ENCODE measurements around the gene OR2T3.
"Not testable (repeated sequence)": the region's sequence is repeated elsewhere in the genome, so short reads cannot be mapped to it uniquely, and the experiment has no call there.

OR2T3 gene

DNA sequence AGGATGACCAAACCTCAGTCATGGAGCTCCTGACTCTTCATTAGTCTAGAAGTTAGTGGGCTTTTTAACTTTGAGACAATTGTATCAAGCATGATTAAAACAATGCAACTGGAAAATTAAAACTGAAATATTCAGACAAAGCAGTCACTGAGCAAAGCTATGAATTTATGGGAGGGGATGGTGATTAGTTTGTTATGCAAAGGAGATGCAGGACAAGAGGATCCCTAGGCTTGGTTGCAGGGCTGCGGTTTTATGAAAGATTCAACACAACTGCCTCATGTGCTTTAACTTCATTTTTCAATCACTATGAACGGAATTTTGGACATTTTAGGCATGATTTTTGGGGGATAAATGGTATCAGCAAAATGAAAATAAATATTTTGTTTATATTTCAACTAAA is 1.0 kb upstream of the OR2T3 start:
- DNase-seq (ENCODE audit: low spot score), result not testable (repeated sequence)

DNA sequence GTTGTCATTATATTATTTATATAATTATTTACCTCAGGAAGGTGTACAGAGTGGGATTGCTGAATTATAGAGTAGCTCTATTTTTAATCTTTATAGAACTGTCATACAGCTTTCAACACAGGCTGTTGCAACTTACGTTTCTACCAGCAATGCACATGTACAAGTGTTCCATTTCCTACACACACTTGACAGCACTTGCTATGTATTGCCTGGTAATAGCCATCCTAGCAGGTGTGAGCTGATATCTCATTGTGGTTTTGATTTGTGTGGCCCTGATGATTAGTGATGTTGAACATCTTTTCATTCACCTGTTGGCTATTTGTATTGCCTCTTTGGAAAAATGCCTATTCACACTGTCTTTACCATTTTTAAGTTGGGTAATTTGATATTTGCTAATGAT is 2.5 kb downstream of the OR2T3 start:
- DNase-seq (ENCODE audit: low spot score), result not testable (repeated sequence)

DNA sequence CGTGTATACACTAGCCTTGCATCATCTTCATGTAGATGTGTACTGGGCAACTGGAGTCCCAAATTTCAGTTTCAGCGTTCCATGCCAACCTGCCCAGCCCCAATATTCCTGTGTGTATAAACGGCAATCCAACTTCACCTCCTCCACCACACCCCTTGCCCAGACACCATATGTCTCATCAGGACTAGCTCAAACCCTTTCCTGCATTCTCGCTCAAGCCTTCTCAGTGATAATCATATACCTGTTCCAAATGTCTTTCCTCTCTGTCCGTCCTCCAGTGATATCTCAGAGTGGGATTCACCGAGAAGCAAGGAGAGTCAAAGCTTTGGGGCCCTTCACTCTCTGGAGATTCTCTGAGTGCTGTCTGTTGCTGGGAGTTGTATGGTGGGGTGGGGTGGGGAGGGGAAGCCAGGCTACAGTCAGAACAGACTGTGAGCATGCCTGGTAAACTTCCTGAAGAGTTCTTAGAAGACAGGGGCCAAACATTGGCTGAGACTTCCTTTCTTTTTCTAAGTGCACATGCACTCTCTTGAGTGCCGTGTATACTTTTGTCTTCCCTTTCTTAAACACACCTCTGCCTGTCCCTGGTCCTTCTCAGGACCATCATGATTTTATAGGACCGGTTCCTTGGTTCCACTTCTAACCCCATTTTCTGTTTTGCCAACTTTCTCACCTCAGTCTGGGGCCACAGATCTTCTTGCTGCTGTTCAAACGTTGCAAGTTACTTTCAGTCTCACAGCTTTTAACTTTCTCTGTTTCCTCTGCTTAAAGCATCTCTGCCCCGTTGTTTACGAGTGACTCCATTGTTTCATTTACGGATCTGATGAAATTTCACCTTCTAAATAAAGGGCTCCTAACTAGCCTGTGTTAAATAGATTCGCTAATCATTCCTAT is 8.8 kb downstream of the OR2T3 start:
- DNase-seq (ENCODE audit: low spot score), result not testable (repeated sequence)

DNA sequence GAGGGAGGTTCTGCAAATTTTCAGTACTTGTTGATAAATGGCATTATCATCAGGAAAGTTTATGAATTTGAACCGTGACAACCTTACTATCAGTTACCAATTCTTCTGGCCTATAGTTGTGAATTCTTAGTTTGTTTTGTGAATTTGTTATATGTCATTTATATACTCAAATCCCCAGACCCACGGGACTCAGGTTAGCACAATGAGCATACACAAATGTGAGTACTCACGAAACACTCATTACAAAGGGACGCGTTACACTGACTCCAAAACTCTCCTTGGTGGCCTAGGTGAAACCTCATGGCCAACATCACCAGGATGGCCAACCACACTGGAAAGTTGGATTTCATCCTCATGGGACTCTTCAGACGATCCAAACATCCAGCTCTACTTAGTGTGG is 15.1 kb downstream of the OR2T3 start, which contains the start of gene OR2T5:
OR2T5 (plus strand) TSS at position 301 of the 400 bp plus-strand sequence; CDS start at position 301, 0 bp downstream.
- DNase-seq (ENCODE audit: low spot score), result not testable (repeated sequence)

DNA sequence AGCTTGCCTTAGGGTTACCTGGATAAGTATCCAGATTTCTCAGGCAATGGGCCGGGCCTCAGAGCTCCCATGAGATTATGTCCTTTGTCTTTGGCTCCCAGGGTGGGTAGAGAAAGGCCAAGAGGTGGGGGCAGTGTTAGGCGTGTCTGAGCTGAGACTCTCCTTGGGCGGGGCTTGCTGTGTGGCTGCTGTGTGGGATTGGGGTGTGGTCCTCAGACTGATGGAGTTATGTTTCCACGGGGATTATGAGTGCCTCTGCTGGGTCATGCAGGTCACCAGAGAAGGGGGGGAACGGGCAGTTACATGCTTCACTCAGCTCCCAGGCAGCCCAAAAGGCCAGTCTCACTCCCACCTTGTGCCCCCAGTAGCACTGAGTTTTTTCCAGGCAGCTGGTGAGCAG is 23.5 kb downstream of the OR2T3 start:
- DNase-seq (ENCODE audit: low spot score), result not testable (repeated sequence)

DNA sequence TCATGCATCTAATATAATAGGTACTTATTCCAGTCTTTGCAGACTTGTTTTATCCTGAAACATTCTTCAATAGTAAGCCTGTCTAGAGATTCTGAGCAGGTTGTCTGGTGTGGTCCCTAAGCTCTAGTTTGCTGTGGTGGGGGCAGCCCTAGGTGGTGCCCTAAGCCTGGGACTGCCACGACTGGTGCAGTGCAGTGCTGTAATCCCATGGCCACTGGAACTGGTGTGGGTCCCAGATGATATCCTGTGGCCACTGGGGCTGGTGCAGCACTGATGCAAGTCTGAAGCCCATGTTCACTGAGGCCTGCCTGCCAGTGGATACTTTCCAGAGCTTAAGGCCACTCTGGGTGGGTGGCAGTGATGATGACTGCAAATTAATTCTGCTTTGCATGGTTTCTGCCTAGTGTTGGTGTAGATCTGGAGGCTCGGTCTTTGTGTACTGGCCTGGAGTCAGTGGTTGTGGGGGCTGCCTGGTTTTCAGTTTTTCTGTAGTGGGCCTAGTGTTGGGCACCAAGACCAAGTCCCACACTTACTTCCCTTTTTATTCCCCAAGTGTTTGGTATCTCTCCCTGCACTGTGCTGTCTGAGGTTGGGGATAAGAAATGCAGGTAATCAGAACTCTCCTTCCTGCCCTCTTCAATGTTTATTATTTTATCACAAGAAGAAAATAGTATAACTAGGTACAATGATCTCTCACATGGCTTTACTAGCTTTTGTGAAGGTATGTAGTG is 27.3 kb downstream of the OR2T3 start:
- DNase-seq (ENCODE audit: low spot score), result peak; percentile 0

DNA sequence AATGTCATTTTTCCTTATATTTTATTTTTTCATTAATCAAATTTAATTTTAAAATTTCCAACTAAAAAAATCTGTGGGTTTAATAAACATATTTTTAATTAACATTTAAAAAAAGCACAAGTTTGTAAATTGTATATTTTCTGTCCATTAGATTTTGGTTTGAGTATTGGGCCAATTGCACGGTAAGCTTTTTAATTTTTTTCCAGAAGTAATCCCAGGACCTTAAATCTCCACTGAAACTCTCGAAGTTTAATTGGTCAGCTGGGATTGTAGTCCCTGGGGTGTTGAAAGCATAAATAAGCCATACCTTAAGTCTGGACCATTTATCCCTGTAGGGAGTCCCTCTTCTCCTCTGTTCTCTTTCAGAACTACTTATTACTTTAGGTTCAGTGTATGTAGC is 34.6 kb downstream of the OR2T3 start, which contains the start of gene OR2G6:
OR2G6 (plus strand) TSS at position 301 of the 400 bp plus-strand sequence. CDS start 13,574 bp downstream, outside the sequence.
- not testable (repeated sequence) for DNase-seq (ENCODE audit: low spot score)

DNA sequence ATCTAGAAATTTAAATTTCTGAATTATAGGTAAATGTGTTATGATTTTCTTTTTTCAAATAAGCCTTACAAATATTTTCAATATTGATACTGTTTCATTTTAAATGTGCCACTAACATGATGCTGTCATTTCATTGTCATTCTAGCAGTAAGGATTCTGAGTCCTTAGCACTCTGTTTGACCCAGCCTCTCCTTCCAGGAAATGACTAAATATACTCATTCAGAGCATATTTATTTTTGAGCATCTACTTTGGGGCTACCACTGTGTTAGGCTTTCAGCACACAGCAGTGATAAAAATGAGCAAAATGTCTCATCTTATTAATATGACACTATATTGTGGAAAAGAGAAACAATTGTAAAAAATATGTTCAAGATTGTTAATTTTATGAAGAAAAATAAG is 37.1 kb downstream of the OR2T3 start:
- not testable (repeated sequence) for DNase-seq (ENCODE audit: low spot score)

DNA sequence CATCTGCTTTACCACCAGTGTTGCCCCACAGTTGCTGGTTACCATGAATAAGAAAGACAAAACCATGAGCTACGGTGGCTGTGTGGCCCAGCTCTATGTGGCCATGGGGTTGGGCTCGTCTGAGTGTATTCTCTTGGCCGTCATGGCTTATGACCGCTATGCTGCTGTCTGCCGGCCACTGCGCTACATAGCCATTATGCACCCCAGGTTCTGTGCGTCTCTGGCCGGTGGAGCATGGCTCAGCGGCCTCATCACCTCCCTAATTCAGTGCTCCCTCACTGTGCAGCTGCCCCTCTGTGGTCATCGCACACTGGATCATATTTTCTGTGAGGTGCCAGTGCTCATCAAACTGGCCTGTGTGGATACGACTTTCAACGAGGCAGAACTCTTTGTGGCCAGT is 48.7 kb downstream of the OR2T3 start:
- DNase-seq (ENCODE audit: low spot score), result no peak

All from iPS-NIHi11 (cell line).